NB4 (cell line): ENCODE measurements around the gene WNT9B.

Source experiments
- DNase-seq: peaks from one replicate; pipeline ENCODE4 v3.0.0; 2010; ENCODE audit warnings: low read depth
- H3K4me3 ChIP-seq: one replicate; pipeline ENCODE4 v1.5.1; 2011; ENCODE audit warnings: mild to moderate bottlenecking, low read depth, low read length, moderate library complexity
- CTCF ChIP-seq: IDR thresholded peaks from one replicate; pipeline ENCODE4 v1.5.1; 2012; ENCODE audit warnings: low read depth, low read length
- MAX ChIP-seq: IDR thresholded peaks from 2 replicates; pipeline ENCODE4 v1.6.1; 2011; ENCODE audit warnings: low read depth, low read length
- MYC ChIP-seq: IDR thresholded peaks from 2 replicates; pipeline ENCODE4 v1.6.1; 2011; ENCODE audit warnings: low read depth, low read length
- POLR2A ChIP-seq: IDR thresholded peaks from 2 replicates; pipeline ENCODE4 v1.6.1; 2011; ENCODE audit warnings: mild to moderate bottlenecking; ENCODE audit not compliant: insufficient read length; ENCODE audit errors: extremely low read depth

WNT9B gene

GRCh38 chr17:46831573-46832330 is 19.6 kb upstream of the WNT9B start:
- TF ChIP-seq MYC (no peak), CTCF (no peak), POLR2A (no peak), MAX (no peak)

GRCh38 chr17:46832331-46832821 is 19.0 kb upstream of the WNT9B start:
- no peak for TF ChIP-seq MAX
- no peak for TF ChIP-seq MYC
- no peak for TF ChIP-seq POLR2A
- no peak for TF ChIP-seq CTCF

More at GRCh38 chr17:46831573-46832330, 19.6 kb upstream of the WNT9B start:
- no peak overlapping the region for H3K4me3 ChIP-seq
- no peak for DNase-seq

GRCh38 chr17:46832945-46833839 is 18.2 kb upstream of the WNT9B start:
- TF ChIP-seq POLR2A = no peak
- TF ChIP-seq CTCF = no peak
- TF ChIP-seq MYC = no peak

More at GRCh38 chr17:46832331-46832821, 19.0 kb upstream of the WNT9B start:
- no peak overlapping the region for H3K4me3 ChIP-seq
- no peak for DNase-seq

GRCh38 chr17:46833840-46834208 is 17.6 kb upstream of the WNT9B start:
- DNase-seq = no peak
- no peak for TF ChIP-seq CTCF
- TF ChIP-seq POLR2A = no peak
- no peak for TF ChIP-seq MYC
- no peak for TF ChIP-seq MAX
- H3K4me3 ChIP-seq = no peak overlapping the region

More at GRCh38 chr17:46832945-46833839, 18.2 kb upstream of the WNT9B start:
- DNase-seq = no peak
- H3K4me3 ChIP-seq = no peak overlapping the region

GRCh38 chr17:46834846-46835245 is 16.5 kb upstream of the WNT9B start:
- DNase-seq = no peak
- no peak for TF ChIP-seq MYC
- no peak overlapping the region for H3K4me3 ChIP-seq

- no peak for TF ChIP-seq MAX
- TF ChIP-seq CTCF = no peak
- TF ChIP-seq MYC = no peak
- TF ChIP-seq POLR2A = no peak
- no peak for DNase-seq
- H3K4me3 ChIP-seq = no peak overlapping the region
These were observed 14.9 kb upstream of the WNT9B start for GRCh38 chr17:46836500-46836899.
